ENCODE results near the gene C2orf80. TPM values are rescaled to one million over a fixed set of nuclear protein-coding genes. Genes with fewer than 3 reads are reported as not detected.
"Not testable (repeated sequence)": the region's sequence is repeated elsewhere in the genome, so short reads cannot be mapped to it uniquely, and the experiment has no call there.

Gene C2orf80
- total RNA-seq, 1 experiment from 2014 or later, result not detected

DNA sequence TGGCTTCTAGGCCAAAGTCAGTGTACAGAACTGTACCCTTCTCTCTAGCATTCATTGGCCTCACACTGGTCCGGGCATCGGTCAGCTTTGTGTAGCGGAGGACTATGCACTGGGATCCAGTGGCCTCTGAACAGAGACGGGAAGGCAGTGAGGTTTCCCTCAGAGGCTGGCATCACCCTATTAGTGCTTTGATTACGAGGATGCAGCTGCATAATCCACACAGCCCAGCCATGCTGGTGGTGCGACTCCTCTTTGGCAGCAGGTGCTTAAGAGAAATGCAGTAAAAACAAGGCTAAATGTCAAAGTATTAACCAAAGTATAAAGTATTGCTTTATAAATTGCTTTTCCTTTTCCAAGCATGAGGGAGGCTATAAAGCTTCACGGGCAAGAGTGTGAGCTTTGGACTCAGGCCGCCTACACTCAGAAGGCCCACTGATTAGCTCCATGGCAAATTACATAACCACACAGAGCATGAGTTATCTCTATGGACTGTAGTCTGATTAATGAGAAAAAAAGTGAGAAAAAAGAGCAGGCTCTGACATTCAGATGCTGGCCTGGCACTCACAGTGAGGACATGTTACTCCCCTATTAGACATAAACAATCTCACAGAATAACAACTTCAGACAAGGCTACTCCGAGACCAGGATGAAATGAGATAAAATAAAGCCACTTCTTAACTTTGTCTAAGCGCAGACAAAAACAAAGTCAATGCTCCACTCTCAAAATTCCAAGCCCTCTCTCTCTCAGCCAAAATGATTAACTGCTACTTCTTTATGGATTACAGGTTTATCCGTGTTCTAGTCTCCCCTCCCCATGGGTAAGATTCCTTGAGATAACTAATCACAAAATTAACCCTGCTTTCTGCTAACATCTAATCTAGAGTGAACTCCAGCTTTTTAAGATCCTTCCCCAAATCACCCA lies 53.8 kb downstream of the C2orf80 start:
- DNase-seq (ENCODE audit: low read depth in 1 of 2, low spot score in 2 of 2), result no peak
- Histone ChIP-seq H3K27ac (no peak overlapping the region), H3K4me1 (replicated peaks) (no peaks in the 10 kb centered on the region), H3K27me3 (replicated peaks) (no peaks in the 10 kb centered on the region), H3K36me3 (no peaks in the 10 kb centered on the region), H3K9me3 (replicated peaks) (no peaks in the 10 kb centered on the region), H3K4me3 (no peak overlapping the region)

DNA sequence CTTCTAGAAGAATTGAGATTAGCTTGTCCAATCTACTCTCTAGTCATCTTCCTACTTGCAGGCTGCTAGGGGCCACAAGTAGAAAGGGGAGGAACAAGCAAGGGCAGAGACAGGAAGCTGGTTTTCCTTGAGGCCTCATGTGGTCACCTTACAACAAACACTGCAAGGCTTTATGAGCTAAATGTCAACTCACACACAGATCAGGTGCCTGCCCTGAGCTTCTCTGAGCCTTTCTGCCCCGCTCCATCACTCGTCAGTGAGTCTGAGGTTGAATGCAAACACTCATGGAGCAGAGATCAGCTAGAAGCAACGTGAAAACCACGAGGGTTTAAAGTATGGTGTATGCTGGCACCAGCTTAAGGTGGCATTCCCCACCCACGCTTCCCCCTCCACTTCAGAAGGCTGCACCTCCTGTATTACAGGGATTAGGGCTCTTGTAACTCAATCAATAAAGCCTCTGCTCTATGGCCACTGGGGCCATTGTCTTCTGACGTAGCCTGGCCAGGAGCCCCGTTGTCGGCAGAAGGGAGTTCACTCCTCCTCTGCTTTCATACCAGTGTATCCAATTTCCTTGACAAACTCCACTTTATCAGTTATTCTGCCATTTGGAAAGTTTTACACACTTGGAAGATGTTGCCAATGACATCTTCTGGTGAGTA lies 54.8 kb downstream of the C2orf80 start:
- no peak for DNase-seq (ENCODE audit: low read depth in 1 of 2, low spot score in 2 of 2)
- Histone ChIP-seq H3K4me1 (replicated peaks) (no peaks in the 10 kb centered on the region), H3K27me3 (replicated peaks) (no peaks in the 10 kb centered on the region), H3K36me3 (no peaks in the 10 kb centered on the region), H3K4me3 (no peak overlapping the region), H3K27ac (no peak overlapping the region), H3K9me3 (replicated peaks) (no peaks in the 10 kb centered on the region)

DNA sequence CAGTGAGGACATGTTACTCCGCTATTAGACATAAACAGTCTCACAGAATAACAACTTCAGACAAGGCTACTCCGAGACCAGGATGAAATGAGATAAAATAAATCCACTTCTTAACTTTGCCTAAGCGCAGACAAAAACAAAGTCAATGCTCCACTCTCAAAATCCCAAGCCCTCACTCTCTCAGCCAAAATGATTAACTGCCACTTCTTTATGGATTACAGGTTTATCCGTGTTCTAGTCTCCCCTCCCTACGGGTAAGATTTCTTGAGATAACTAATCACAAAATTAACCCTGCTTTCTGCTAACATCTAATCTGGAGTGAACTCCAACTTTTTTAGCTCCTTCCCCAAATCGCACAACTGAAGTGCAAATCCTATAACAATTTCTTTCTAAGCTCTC lies 59.1 kb downstream of the C2orf80 start:
- no peak overlapping the region for H3K4me3 ChIP-seq
- no peaks in the 10 kb centered on the region for H3K4me1 ChIP-seq (replicated peaks)
- H3K36me3 ChIP-seq, result no peaks in the 10 kb centered on the region
- H3K27ac ChIP-seq, result no peak overlapping the region
- no peak for DNase-seq (ENCODE audit: low read depth in 1 of 2, low spot score in 2 of 2)
- no peaks in the 10 kb centered on the region for H3K9me3 ChIP-seq (replicated peaks)
- no peaks in the 10 kb centered on the region for H3K27me3 ChIP-seq (replicated peaks)

DNA sequence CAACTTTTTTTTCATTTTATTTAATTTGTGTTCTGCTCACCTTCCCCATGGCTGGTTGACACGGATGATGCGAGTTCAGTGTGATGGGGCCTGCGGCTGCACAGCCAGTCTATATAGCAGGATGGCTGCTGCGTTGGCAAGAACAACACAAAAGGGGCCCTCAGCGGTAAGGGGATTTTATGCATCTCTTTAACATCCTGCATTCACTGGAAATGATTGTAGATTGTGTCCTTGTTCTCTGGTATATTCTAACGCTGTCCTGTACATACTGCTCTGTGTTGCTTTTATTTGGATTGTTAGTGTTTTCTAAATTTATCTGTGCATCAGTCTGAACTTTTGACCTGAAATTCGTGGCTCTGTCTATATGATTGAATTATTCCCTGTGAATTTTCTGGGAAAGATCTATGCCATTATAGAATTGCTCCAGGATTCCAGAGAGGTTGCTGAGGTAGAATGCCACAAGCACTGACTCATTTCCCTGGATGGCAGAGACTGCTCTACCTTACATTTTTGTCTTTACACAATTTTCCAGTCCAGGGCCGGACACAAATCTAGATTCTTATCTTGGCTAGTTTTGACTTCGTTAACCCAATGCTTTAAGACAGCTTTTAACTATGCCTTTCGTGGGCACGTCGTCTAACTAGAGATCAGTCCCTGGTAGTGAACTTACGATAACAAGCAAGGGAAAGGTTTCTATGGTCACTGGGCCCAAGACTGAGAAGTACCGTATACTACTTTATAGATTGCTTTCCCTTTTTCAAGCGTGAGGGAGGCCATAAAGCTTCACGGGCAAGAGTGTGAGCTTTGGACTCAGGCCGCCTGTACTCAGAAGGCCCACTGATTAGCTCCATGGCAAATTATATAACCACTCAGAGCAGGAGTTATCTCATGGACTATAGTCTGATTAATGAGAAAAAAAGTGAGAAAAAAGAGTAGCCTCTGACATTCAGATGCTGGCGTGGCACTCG lies 59.8 kb downstream of the C2orf80 start, which contains the start of gene CRYGC:
CRYGC (minus strand) TSS at position 85 of the 968 bp plus-strand sequence; CDS start at position 49, 36 bp downstream.
- Histone ChIP-seq H3K4me3 (no peak within 1 kb of the TSS), H3K36me3 (no peaks in the 10 kb centered on the region), H3K4me1 (replicated peaks) (no peaks in the 10 kb centered on the region), H3K27ac (no peak within 1 kb of the TSS), H3K9me3 (replicated peaks) (no peaks in the 10 kb centered on the region), H3K27me3 (replicated peaks) (no peaks in the 10 kb centered on the region)
- DNase-seq (ENCODE audit: low read depth in 1 of 2, low spot score in 2 of 2), result no peak

- no peak for DNase-seq (ENCODE audit: low read depth in 1 of 2, low spot score in 2 of 2)
- Histone ChIP-seq H3K4me1 (replicated peaks) (no peaks in the 10 kb centered on the region), H3K36me3 (no peaks in the 10 kb centered on the region)
Measured at GRCh38 chr2:208128136-208128535, 61.7 kb downstream of the C2orf80 start.

DNA sequence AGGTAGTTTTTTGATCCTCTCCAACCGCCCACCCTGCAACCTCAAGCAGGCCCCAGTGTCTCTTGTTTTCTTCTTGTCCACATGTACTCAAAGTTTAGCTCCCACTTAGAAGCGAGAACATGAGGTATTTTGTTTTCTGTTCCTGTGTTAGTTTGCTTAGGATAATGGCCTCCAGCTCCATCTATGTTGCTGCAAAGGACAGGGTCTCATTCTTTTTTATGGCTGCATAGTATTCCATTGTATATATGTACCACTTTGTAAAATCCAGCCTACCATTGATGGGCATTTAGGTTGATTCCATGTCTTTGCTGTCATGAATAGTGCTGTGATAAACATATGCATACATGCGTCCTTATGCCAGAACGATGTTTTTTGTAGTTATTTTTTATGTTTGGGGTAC lies 62.7 kb downstream of the C2orf80 start:
- no peak overlapping the region for H3K27ac ChIP-seq
- H3K27me3 ChIP-seq (replicated peaks), result no peaks in the 10 kb centered on the region
- no peak overlapping the region for H3K4me3 ChIP-seq
- H3K4me1 ChIP-seq (replicated peaks), result no peaks in the 10 kb centered on the region
- H3K9me3 ChIP-seq (replicated peaks), result no peaks in the 10 kb centered on the region
- no peaks in the 10 kb centered on the region for H3K36me3 ChIP-seq
- DNase-seq (ENCODE audit: low read depth in 1 of 2, low spot score in 2 of 2), result no peak

More at GRCh38 chr2:208128136-208128535, 61.7 kb downstream of the C2orf80 start:
- H3K9me3 ChIP-seq (replicated peaks), result no peaks in the 10 kb centered on the region
- no peak overlapping the region for H3K4me3 ChIP-seq
- no peaks in the 10 kb centered on the region for H3K27me3 ChIP-seq (replicated peaks)
- H3K27ac ChIP-seq, result no peak overlapping the region

GRCh38 chr2:208125251-208125650 lies 64.6 kb downstream of the C2orf80 start:
- Histone ChIP-seq H3K9me3 (replicated peaks) (no peaks in the 10 kb centered on the region), H3K36me3 (no peaks in the 10 kb centered on the region), H3K27me3 (replicated peaks) (no peaks in the 10 kb centered on the region), H3K4me3 (no peak overlapping the region), H3K4me1 (replicated peaks) (no peaks in the 10 kb centered on the region), H3K27ac (no peak overlapping the region)
- DNase-seq (ENCODE audit: low read depth in 1 of 2, low spot score in 2 of 2), result no peak

GRCh38 chr2:208124013-208124715 lies 65.7 kb downstream of the C2orf80 start, which contains the start of gene CRYGD:
CRYGD (minus strand) TSS chr2:208124524; CDS start chr2:208124473, 51 bp downstream.
- not testable (repeated sequence) for DNase-seq (ENCODE audit: low read depth in 1 of 2, low spot score in 2 of 2); H3K27ac ChIP-seq; H3K27me3 ChIP-seq (replicated peaks); H3K4me1 ChIP-seq (replicated peaks); H3K9me3 ChIP-seq (replicated peaks); H3K36me3 ChIP-seq; H3K4me3 ChIP-seq

DNA sequence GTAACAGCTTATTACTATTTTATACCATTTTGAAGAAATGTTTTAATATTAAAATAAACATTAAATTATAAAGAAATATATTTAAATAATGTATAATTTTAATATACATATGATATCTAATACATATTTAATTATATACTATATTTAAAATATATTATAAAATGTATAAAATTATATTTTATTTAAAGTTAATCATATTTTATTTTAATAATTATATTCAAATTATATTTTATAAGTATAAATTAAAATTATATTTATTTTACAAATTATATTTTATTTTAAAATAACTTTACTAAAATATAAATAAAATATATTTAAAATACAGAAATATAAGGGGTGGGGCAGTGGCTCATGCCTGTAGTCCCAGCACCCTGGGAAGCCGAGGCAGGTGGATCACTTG lies 67.6 kb downstream of the C2orf80 start:
- no peaks in the 10 kb centered on the region for H3K9me3 ChIP-seq (replicated peaks)
- no peaks in the 10 kb centered on the region for H3K4me1 ChIP-seq (replicated peaks)
- no peak overlapping the region for H3K4me3 ChIP-seq
- H3K36me3 ChIP-seq, result no peaks in the 10 kb centered on the region
- no peaks in the 10 kb centered on the region for H3K27me3 ChIP-seq (replicated peaks)
- no peak for DNase-seq (ENCODE audit: low read depth in 1 of 2, low spot score in 2 of 2)
- H3K27ac ChIP-seq, result no peak overlapping the region

DNA sequence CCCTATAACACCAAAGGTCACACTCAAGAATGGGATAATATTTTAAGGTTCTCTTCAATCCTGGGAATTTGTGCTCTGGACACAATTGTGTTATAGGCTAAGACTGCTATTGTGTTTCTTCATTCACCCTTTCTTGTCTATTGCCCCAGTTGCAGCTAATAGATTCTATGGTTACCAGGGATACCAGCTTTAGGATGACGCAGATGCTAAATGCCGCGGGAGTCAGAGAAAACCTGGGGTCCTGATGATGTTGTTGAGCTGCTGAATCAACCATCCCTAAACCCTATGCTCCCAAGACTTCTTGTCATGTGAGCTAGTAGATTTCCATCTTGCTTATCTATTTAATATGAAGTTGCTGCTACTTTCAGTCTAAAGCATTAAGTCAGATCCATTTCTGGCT lies 70.9 kb downstream of the C2orf80 start:
- H3K27ac ChIP-seq, result no peak overlapping the region
- no peak overlapping the region for H3K4me3 ChIP-seq
- no peaks in the 10 kb centered on the region for H3K36me3 ChIP-seq
- no peaks in the 10 kb centered on the region for H3K4me1 ChIP-seq (replicated peaks)
- H3K27me3 ChIP-seq (replicated peaks), result no peaks in the 10 kb centered on the region
- no peak for DNase-seq (ENCODE audit: low read depth in 1 of 2, low spot score in 2 of 2)
- no peaks in the 10 kb centered on the region for H3K9me3 ChIP-seq (replicated peaks)

GRCh38 chr2:208117390-208117789 lies 72.4 kb downstream of the C2orf80 start:
- H3K27ac ChIP-seq; H3K4me1 ChIP-seq (replicated peaks); H3K36me3 ChIP-seq; H3K9me3 ChIP-seq (replicated peaks); DNase-seq (ENCODE audit: low read depth in 1 of 2, low spot score in 2 of 2); H3K27me3 ChIP-seq (replicated peaks); H3K4me3 ChIP-seq: not testable (repeated sequence)

Measured in SJSA1 (cell line).